ENCODE measurements around the gene PNKP. TPM values are rescaled to one million over a fixed set of nuclear protein-coding genes. Genes with fewer than 3 reads are reported as not detected.

PNKP gene
- total and polyA plus RNA-seq, 2 of the 8 experiments (the other 6 are each of a cell fraction or from before 2014, with no cell fraction given) = 45.8 to 105 TPM

GRCh38 chr19:49858088-49858985 is 9.0 kb downstream of the PNKP start:
- Histone ChIP-seq H2BK5ac (ENCODE audit: low read depth, low read length) (peak overlapping the region; percentile 60; the same call in 1 of the 2 replicates), H3K56ac (replicated peaks; ENCODE audit: insufficient read length, low read depth, low read length) (no peak overlapping the region), H3K79me2 (ENCODE audit: control insufficient read depth in 1 of 2, insufficient read depth in 2 of 2, low read length in 2 of 2) (peaks cover 3 to 12% of the 10 kb centered on the region in 2 experiments; a peak in 3 of 4 replicates), H4K91ac (replicated peaks; ENCODE audit: insufficient read length, low read length) (no peak overlapping the region), H2AK5ac (ENCODE audit: low read depth, low read length) (no peak overlapping the region), H2BK15ac (ENCODE audit: low read length) (no peak overlapping the region), H4K8ac (ENCODE audit: extremely low read depth, insufficient read depth, low read length) (peak overlapping the region; percentile 47; the same call in 1 of the 2 replicates), H2BK20ac (ENCODE audit: low read length) (no peak overlapping the region), H2BK12ac (ENCODE audit: low read depth, low read length) (no peak overlapping the region), H3K27me3 (replicated peaks in 1 of 4; ENCODE audit: control insufficient read depth in 3 of 4, extremely low read depth in 1 of 4, insufficient read depth in 3 of 4, low read length in 3 of 4) (no peaks in the 10 kb centered on the region), H3K9ac (replicated peaks in 1 of 4; ENCODE audit: extremely low read depth in 1 of 4, low read depth in 3 of 4, low read length in 3 of 4) (no peak overlapping the region), H3K79me1 (ENCODE audit: low read depth, low read length) (peaks cover 11% of the 10 kb centered on the region; the same call in 1 of the 2 replicates), H3K14ac (ENCODE audit: insufficient read length) (no peak overlapping the region), H2AFZ (ENCODE audit: low read length) (no peak overlapping the region), H3K36me3 (ENCODE audit: control insufficient read depth in 2 of 4, insufficient read depth in 4 of 4, low read length in 3 of 4) (peaks cover 21 to 74% (median 49%) of the 10 kb centered on the region in 4 experiments), H3K9me3 (ENCODE audit: insufficient read depth in 2 of 2, low read depth in 1 of 2, low read length in 1 of 2) (no peaks in the 10 kb centered on the region), H3K4me2 (ENCODE audit: insufficient read depth in 1 of 2, low read depth in 2 of 2, low read length in 2 of 2) (no peak overlapping the region), H4K5ac (ENCODE audit: insufficient read length, low read depth, low read length) (no peak overlapping the region), H4K20me1 (replicated peaks in 1 of 2; ENCODE audit: control insufficient read depth in 1 of 2, insufficient read depth in 2 of 2, low read length in 2 of 2) (peaks cover 46 to 59% of the 10 kb centered on the region in 2 experiments), H3K4ac (replicated peaks; ENCODE audit: insufficient read length, low read depth, low read length) (no peak overlapping the region), H3K18ac (ENCODE audit: extremely low read depth, low read length) (no peak overlapping the region), H3K23ac (ENCODE audit: insufficient read length) (no peak overlapping the region), H2BK120ac (replicated peaks; ENCODE audit: low read depth, low read length) (no peak overlapping the region), H3K23me2 (ENCODE audit: low read depth, low read length) (no peaks in the 10 kb centered on the region), H3K27ac (ENCODE audit: low read depth, low read length) (no peak overlapping the region), H3K4me3 (ENCODE audit: extremely low read depth in 1 of 4, insufficient read depth in 2 of 4, low read depth in 3 of 4, low read length in 4 of 4) (no peak overlapping the region), H3K4me1 (replicated peaks in 1 of 4; ENCODE audit: control insufficient read depth in 3 of 4, insufficient read depth in 4 of 4, low read length in 3 of 4) (peaks cover 0 to 7% (median 2%) of the 10 kb centered on the region in 4 experiments; a peak in 4 of 7 replicates)
- POLR2A ChIA-PET (ENCODE audit: partially characterized antibody) = interaction anchor here (0.7 to 12.4 kb wide), 20 partner anchors 8 to 218 kb away, joined by 3 to 247 read pairs (median 4); partner anchors contain the start of genes AKT1S1, FUZ, MED25 and PNKP
- 94% methylated on average over 33 of the region's 37 CpGs; no CpG with 5 or more reads in 1 of the 2 experiments for WGBS, 2 experiments (ENCODE audit: extremely low coverage in 1 of 2, insufficient coverage in 1 of 2, insufficient read length in 1 of 2, insufficient replicate concordance in 2 of 2, low coverage in 1 of 2, low lambda C conversion rate in 2 of 2, missing lambda C conversion rate in 1 of 2)
- TF ChIP-seq CBX8 (IDR thresholded peaks at IDR 0.05; ENCODE audit: borderline replicate concordance, low read depth, low read length) = no peak
- TF ChIP-seq ATF2 (IDR thresholded peaks at IDR 0.05; ENCODE audit: low read length) = no peak
- peak; percentile 85; the same call in 1 of the 2 replicates for TF ChIP-seq POLR2AphosphoS5 (IDR thresholded peaks at IDR 0.05; ENCODE audit: low read depth, low read length)
- TF ChIP-seq TAF1 (IDR thresholded peaks at IDR 0.05; ENCODE audit: low read depth, low read length) = no peak
- TF ChIP-seq PHF8 (conservative IDR thresholded peaks at IDR 0.05; ENCODE audit: low read depth, low read length) = no peak
- no peak for TF ChIP-seq RBBP5 (IDR thresholded peaks at IDR 0.05; ENCODE audit: borderline replicate concordance, low read depth, low read length)
- TF ChIP-seq POLR2A (IDR thresholded peaks at IDR 0.05; ENCODE audit: control extremely low read depth in 1 of 2, low read depth in 2 of 2, low read length in 2 of 2) = peak in 1 of 2 experiments; percentile 67; a peak in 2 of 3 replicates
- no peak for FAIRE-seq
- no peak for DNase-seq (ENCODE audit: low read depth in 1 of 2, low spot score in 2 of 2)
- CTCF ChIA-PET (ENCODE audit: partially characterized antibody) = interaction anchor here (1.7 kb wide), 2 partner anchors 10 to 30 kb away, joined by 3 to 4 read pairs; no protein-coding TSS in a partner anchor

Data from H1 (cell line).